ENCODE data around the gene INSYN1.

The INSYN1 gene

DNA sequence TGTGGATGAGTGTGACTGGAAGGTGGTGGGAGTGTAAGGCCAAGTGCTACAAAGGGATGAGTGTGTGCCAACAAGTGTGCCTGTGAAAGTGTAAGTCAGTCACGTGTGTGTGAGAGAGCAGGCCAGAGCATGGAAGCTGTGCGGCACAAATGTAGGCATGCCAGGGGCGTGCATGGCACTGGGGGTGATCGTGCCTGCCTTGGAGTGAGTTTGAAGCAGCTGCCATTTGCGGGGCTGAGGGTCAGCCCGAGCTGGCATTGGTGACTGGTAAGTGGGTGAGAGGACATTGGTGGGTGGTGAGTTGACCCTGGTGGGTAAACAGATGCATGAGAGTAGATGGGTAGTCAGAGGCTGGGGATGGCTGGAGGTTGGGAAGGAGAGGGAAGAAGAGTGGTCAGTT lies 44.5 kb downstream of the INSYN1 start:
- no peak for TF ChIP-seq ZBTB7A (IDR thresholded peaks at IDR 0.05; ENCODE audit: low read depth)
- TF ChIP-seq EGR1 (IDR thresholded peaks at IDR 0.05): no peak
- TF ChIP-seq TEAD4 (IDR thresholded peaks at IDR 0.05): no peak
- TF ChIP-seq, protein P1, sequence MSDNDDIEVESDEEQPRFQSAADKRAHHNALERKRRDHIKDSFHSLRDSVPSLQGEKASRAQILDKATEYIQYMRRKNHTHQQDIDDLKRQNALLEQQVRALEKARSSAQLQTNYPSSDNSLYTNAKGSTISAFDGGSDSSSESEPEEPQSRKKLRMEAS (IDR thresholded peaks at IDR 0.05): no peak
- TF ChIP-seq, protein P2, sequence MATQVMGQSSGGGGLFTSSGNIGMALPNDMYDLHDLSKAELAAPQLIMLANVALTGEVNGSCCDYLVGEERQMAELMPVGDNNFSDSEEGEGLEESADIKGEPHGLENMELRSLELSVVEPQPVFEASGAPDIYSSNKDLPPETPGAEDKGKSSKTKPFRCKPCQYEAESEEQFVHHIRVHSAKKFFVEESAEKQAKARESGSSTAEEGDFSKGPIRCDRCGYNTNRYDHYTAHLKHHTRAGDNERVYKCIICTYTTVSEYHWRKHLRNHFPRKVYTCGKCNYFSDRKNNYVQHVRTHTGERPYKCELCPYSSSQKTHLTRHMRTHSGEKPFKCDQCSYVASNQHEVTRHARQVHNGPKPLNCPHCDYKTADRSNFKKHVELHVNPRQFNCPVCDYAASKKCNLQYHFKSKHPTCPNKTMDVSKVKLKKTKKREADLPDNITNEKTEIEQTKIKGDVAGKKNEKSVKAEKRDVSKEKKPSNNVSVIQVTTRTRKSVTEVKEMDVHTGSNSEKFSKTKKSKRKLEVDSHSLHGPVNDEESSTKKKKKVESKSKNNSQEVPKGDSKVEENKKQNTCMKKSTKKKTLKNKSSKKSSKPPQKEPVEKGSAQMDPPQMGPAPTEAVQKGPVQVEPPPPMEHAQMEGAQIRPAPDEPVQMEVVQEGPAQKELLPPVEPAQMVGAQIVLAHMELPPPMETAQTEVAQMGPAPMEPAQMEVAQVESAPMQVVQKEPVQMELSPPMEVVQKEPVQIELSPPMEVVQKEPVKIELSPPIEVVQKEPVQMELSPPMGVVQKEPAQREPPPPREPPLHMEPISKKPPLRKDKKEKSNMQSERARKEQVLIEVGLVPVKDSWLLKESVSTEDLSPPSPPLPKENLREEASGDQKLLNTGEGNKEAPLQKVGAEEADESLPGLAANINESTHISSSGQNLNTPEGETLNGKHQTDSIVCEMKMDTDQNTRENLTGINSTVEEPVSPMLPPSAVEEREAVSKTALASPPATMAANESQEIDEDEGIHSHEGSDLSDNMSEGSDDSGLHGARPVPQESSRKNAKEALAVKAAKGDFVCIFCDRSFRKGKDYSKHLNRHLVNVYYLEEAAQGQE (IDR thresholded peaks at IDR 0.05; ENCODE audit: low read depth): no peak
- no peak for TF ChIP-seq EP300 (IDR thresholded peaks at IDR 0.05; ENCODE audit: borderline replicate concordance)
- TF ChIP-seq FOXM1 (IDR thresholded peaks at IDR 0.05; ENCODE audit: borderline replicate concordance, low read depth): no peak
- no peak for TF ChIP-seq CREB1 (IDR thresholded peaks at IDR 0.05; ENCODE audit: low read depth)
- TF ChIP-seq, protein P3, sequence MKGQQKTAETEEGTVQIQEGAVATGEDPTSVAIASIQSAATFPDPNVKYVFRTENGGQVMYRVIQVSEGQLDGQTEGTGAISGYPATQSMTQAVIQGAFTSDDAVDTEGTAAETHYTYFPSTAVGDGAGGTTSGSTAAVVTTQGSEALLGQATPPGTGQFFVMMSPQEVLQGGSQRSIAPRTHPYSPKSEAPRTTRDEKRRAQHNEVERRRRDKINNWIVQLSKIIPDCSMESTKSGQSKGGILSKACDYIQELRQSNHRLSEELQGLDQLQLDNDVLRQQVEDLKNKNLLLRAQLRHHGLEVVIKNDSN (IDR thresholded peaks at IDR 0.05): no peak

GRCh38 chr15:73704869-73705645 lies 48.1 kb downstream of the INSYN1 start:
- peak; percentile 75 for TF ChIP-seq RAD21 (IDR thresholded peaks at IDR 0.05; ENCODE audit: low read depth)
- TF ChIP-seq CREB1 (IDR thresholded peaks at IDR 0.05; ENCODE audit: low read depth): no peak

- TF ChIP-seq EP300 (IDR thresholded peaks at IDR 0.05; ENCODE audit: borderline replicate concordance): no peak
- TF ChIP-seq RAD21 (IDR thresholded peaks at IDR 0.05; ENCODE audit: low read depth): peak; percentile 96
- TF ChIP-seq CREB1 (IDR thresholded peaks at IDR 0.05; ENCODE audit: low read depth): no peak
- TF ChIP-seq, protein P1 (IDR thresholded peaks at IDR 0.05): no peak
- TF ChIP-seq TEAD4 (IDR thresholded peaks at IDR 0.05): no peak
- TF ChIP-seq YY1 (IDR thresholded peaks at IDR 0.05; ENCODE audit: low read depth): no peak
Measured at GRCh38 chr15:73700041-73700842, 52.9 kb downstream of the INSYN1 start.

DNA sequence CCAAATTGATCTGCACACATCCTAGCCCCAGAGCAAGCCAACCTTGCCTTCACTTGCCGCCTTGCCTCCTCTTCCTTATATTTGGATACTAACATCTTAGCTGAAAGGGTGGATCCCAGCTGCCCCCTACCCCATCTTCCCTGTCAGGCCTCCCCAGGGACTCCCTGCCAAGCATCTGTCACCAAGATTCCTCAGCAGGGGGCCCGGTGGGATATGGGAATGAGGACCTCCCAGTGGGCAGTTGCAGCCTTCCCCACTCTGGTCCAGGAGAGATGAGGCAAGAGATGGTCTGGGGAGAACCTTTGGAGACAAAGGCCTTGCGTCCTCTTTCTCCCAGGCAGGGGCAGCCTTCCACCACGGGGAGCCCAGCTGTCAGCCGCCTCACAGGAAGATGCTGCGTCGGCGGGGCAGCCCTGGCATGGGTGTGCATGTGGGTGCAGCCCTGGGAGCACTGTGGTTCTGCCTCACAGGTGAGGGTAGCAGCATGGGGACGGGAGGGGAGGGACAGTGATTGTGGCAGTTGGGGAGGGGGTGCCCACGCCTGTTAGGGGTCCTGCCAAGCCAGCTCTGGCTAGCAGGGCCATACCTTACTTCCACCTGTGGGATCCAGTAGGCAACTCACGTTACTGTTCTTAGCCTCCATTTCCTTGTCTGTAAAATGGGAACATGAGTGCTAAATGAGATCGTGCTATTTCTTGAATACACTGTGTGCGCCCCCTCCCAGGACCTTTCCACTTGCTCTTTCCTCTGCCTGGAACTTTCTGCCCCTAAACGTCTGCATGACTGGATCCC lies 53.7 kb downstream of the INSYN1 start:
- TF ChIP-seq NFIC (IDR thresholded peaks at IDR 0.05): no peak
- TF ChIP-seq, protein P3 (IDR thresholded peaks at IDR 0.05): no peak
- no peak for TF ChIP-seq FOXM1 (IDR thresholded peaks at IDR 0.05; ENCODE audit: borderline replicate concordance, low read depth)
- TF ChIP-seq EP300 (IDR thresholded peaks at IDR 0.05; ENCODE audit: borderline replicate concordance): no peak
- TF ChIP-seq YY1 (IDR thresholded peaks at IDR 0.05; ENCODE audit: low read depth): no peak
- TF ChIP-seq RAD21 (IDR thresholded peaks at IDR 0.05; ENCODE audit: low read depth): no peak
- TF ChIP-seq, protein P2 (IDR thresholded peaks at IDR 0.05; ENCODE audit: low read depth): no peak
- TF ChIP-seq TAF1 (IDR thresholded peaks at IDR 0.05; ENCODE audit: low read depth): no peak
- no peak for TF ChIP-seq ZBTB7A (IDR thresholded peaks at IDR 0.05; ENCODE audit: low read depth)
- TF ChIP-seq TCF12 (IDR thresholded peaks at IDR 0.05; ENCODE audit: low read depth): no peak
- TF ChIP-seq TEAD4 (IDR thresholded peaks at IDR 0.05): no peak
- TF ChIP-seq EGR1 (IDR thresholded peaks at IDR 0.05): no peak
- TF ChIP-seq CREB1 (IDR thresholded peaks at IDR 0.05; ENCODE audit: low read depth): no peak
- TF ChIP-seq, protein P1 (IDR thresholded peaks at IDR 0.05): no peak
- TF ChIP-seq CEBPB (IDR thresholded peaks at IDR 0.05): no peak

- TF ChIP-seq YY1 (IDR thresholded peaks at IDR 0.05; ENCODE audit: low read depth): no peak
- TF ChIP-seq CREB1 (IDR thresholded peaks at IDR 0.05; ENCODE audit: low read depth): no peak
- TF ChIP-seq FOXM1 (IDR thresholded peaks at IDR 0.05; ENCODE audit: borderline replicate concordance, low read depth): no peak
- no peak for TF ChIP-seq EP300 (IDR thresholded peaks at IDR 0.05; ENCODE audit: borderline replicate concordance)
- no peak for TF ChIP-seq TCF12 (IDR thresholded peaks at IDR 0.05; ENCODE audit: low read depth)
- TF ChIP-seq, protein P3 (IDR thresholded peaks at IDR 0.05): no peak
- TF ChIP-seq, protein P2 (IDR thresholded peaks at IDR 0.05; ENCODE audit: low read depth): no peak
- no peak for TF ChIP-seq TAF1 (IDR thresholded peaks at IDR 0.05; ENCODE audit: low read depth)
- no peak for TF ChIP-seq NFIC (IDR thresholded peaks at IDR 0.05)
- no peak for TF ChIP-seq CEBPB (IDR thresholded peaks at IDR 0.05)
- TF ChIP-seq TEAD4 (IDR thresholded peaks at IDR 0.05): no peak
Measured at GRCh38 chr15:73697033-73697467, 56.1 kb downstream of the INSYN1 start.
